HCT116 (cell line): ENCODE measurements around the gene MARCHF6. TPM values are rescaled to one million over a fixed set of nuclear protein-coding genes. Genes with fewer than 3 reads are reported as not detected.

Experiments
- ATAC-seq: fragments of 200-7000 bp; cut with Tn5 transposase; 2 replicates; pipeline ENCODE4 v1.9.1; 2020; ENCODE audit warnings: mild to moderate bottlenecking, moderate library complexity
- BruUV-seq: library from RNA; stranded (reverse); fragments of 400-500 nt; replicated peaks from 2 replicates; lab custom pipeline; 2021; lab: Mats Ljungman, UMichigan
- CTCF ChIA-PET: fragments of 300-600 bp; sonication (Branson Sonifier 250); formaldehyde crosslinking; loops from one replicate; lab custom pipeline; 2021; ENCODE audit warnings: antibody characterized with exemption; lab: Charles Lee
- POLR2A ChIA-PET: fragments of 300-600, 350-600 bp; sonication (Branson Sonifier 250); formaldehyde crosslinking; loops from one replicate; lab custom pipeline; 2021; ENCODE audit warnings: antibody characterized with exemption; lab: Charles Lee
- RAD21 ChIA-PET, 2 experiments: fragments of 300-600 bp; sonication (Branson Sonifier 250); formaldehyde crosslinking; loops; one replicate each; lab custom pipeline; 2023; ENCODE audit warnings: low total read pairs in 2 of 2; ENCODE audit not compliant: uncharacterized antibody in 2 of 2, unreplicated experiment in 2 of 2, low non-redundant PET in 1 of 2; lab: Charles Lee
- DNase-seq: peaks from one replicate; pipeline ENCODE4 v3.0.0-alpha.2; 2010; ENCODE audit warnings: low read depth, low spot score
- H2AFZ ChIP-seq: fragments of 200-600 bp; shearing (Covaris generic), sonication (generic); 2 replicates; pipeline ENCODE4 v1.6.1; 2017; ENCODE audit warnings: low read depth, mixed run types, mixed read lengths, antibody characterized with exemption, low read length; ENCODE audit not compliant: poor library complexity, severe bottlenecking
- H3K27ac ChIP-seq: 2 replicates; pipeline ENCODE4 v1.5.1; 2012; ENCODE audit warnings: low read depth, low read length
- H3K27me3 ChIP-seq: fragments of 200-600 bp; sonication (generic); 2 replicates; pipeline ENCODE4 v1.6.1; 2016; ENCODE audit warnings: mixed run types, low read length, mixed read lengths; ENCODE audit not compliant: insufficient read depth
- H3K36me3 ChIP-seq, 2 experiments: fragments of 200-500 bp in 1 of 2; fragments of 200-600 bp in 1 of 2; sonication (Bioruptor generic) in 1 of 2; sonication (generic) in 1 of 2; 2 replicates each; pipeline versions ENCODE4 v1.5.1 to v1.6.1; 2014 to 2016; ENCODE audit warnings: low read length in 2 of 2, inconsistent platforms in 1 of 2, mixed read lengths in 1 of 2, mixed run types in 1 of 2; ENCODE audit not compliant: insufficient read depth in 2 of 2, control insufficient read depth in 1 of 2
- H3K4me1 ChIP-seq, 2 experiments: fragments of 200-600 bp in 1 of 2; sonication (generic) in 1 of 2; 2 replicates each; pipeline versions ENCODE4 v1.5.1 to v1.6.1; 2012 to 2017; ENCODE audit warnings: low read length in 2 of 2, inconsistent platforms in 1 of 2, mild to moderate bottlenecking in 1 of 2, mixed read lengths in 1 of 2, mixed run types in 1 of 2, moderate library complexity in 1 of 2; ENCODE audit not compliant: insufficient read depth in 2 of 2, control insufficient read depth in 1 of 2
- H3K4me2 ChIP-seq: fragments of 200-600 bp; sonication (generic); 2 replicates; pipeline ENCODE4 v1.6.1; 2017; ENCODE audit warnings: mixed run types, low read length, mixed read lengths
- H3K4me3 ChIP-seq, 2 experiments: fragments of 200-600 bp in 1 of 2; sonication (generic) in 1 of 2; replicated peaks in 1 of 2; 2 replicates each; pipeline ENCODE4 v1.5.1; 2011 to 2016; ENCODE audit warnings: low read length in 2 of 2, control low read depth in 1 of 2, low read depth in 1 of 2, mild to moderate bottlenecking in 1 of 2, mixed read lengths in 1 of 2, mixed run types in 1 of 2
- H3K79me2 ChIP-seq: fragments of 200-600 bp; sonication (generic); 2 replicates; pipeline ENCODE4 v1.6.1; 2017; ENCODE audit warnings: mild to moderate bottlenecking, mixed run types, low read length, moderate library complexity, mixed read lengths; ENCODE audit not compliant: insufficient read depth
- H3K9ac ChIP-seq: fragments of 200-600 bp; sonication (generic); 2 replicates; pipeline ENCODE4 v1.6.1; 2016; ENCODE audit warnings: low read length, mixed read lengths
- H3K9me2 ChIP-seq: fragments of 200-600 bp; sonication (generic), shearing (Covaris generic); 2 replicates; pipeline ENCODE4 v1.6.1; 2017; ENCODE audit warnings: mixed run types, mild to moderate bottlenecking, moderate library complexity; ENCODE audit not compliant: insufficient read depth
- H3K9me3 ChIP-seq, 2 experiments: fragments of 200-500 bp in 1 of 2; fragments of 200-600 bp in 1 of 2; sonication (Bioruptor generic) in 1 of 2; sonication (generic) in 1 of 2; 2 replicates each; pipeline ENCODE4 v1.6.1; 2014 to 2017; ENCODE audit warnings: low read length in 2 of 2, mixed read lengths in 2 of 2, inconsistent platforms in 1 of 2, low read depth in 1 of 2, mild to moderate bottlenecking in 1 of 2, mixed run types in 1 of 2, moderate library complexity in 1 of 2; ENCODE audit not compliant: control insufficient read depth in 1 of 2, insufficient read depth in 1 of 2
- H4K20me1 ChIP-seq: fragments of 200-600 bp; sonication (generic), shearing (Covaris generic); 2 replicates; pipeline ENCODE4 v1.6.1; 2017; ENCODE audit warnings: mixed run types, mild to moderate bottlenecking, moderate library complexity; ENCODE audit not compliant: insufficient read depth
- CBX3 ChIP-seq: IDR thresholded peaks from 2 replicates; pipeline ENCODE4 v1.6.1; 2012; ENCODE audit warnings: low read depth
- CEBPB ChIP-seq: IDR thresholded peaks from 2 replicates; pipeline ENCODE4 v1.6.1; 2012; ENCODE audit warnings: low read depth
- FOSL1 ChIP-seq: IDR thresholded peaks from 2 replicates; pipeline ENCODE4 v1.6.1; 2012; ENCODE audit warnings: low read depth
- JUND ChIP-seq: IDR thresholded peaks from 2 replicates; pipeline ENCODE4 v1.6.1; 2012
- POLR2A ChIP-seq: IDR thresholded peaks from 2 replicates; pipeline ENCODE4 v1.7.0; 2011; ENCODE audit warnings: borderline replicate concordance; ENCODE audit not compliant: insufficient read depth, insufficient read length; ENCODE audit errors: extremely low read depth
- POLR2AphosphoS5 ChIP-seq: IDR thresholded peaks from 2 replicates; pipeline ENCODE4 v1.6.1; 2011; ENCODE audit warnings: mild to moderate bottlenecking, low read depth, low read length, moderate library complexity
- RAD21 ChIP-seq: IDR thresholded peaks from 2 replicates; pipeline ENCODE4 v1.6.1; 2012; ENCODE audit warnings: low read depth, mild to moderate bottlenecking
- SIN3A ChIP-seq: IDR thresholded peaks from 2 replicates; pipeline ENCODE4 v1.6.1; 2012; ENCODE audit warnings: low read depth
- SP1 ChIP-seq: IDR thresholded peaks from 2 replicates; pipeline ENCODE4 v1.6.1; 2012; ENCODE audit warnings: low read depth
- SRF ChIP-seq: IDR thresholded peaks from 2 replicates; pipeline ENCODE4 v1.6.1; 2012; ENCODE audit warnings: low read depth
- TCF7L2 ChIP-seq: IDR thresholded peaks from 2 replicates; pipeline ENCODE4 v1.7.0; 2011; ENCODE audit warnings: borderline replicate concordance, inconsistent platforms; ENCODE audit not compliant: insufficient read depth, insufficient read length; ENCODE audit errors: extremely low read depth
- YY1 ChIP-seq: IDR thresholded peaks from 2 replicates; pipeline ENCODE4 v1.6.1; 2011; ENCODE audit warnings: low read length, low read depth, moderate library complexity, mild to moderate bottlenecking; ENCODE audit not compliant: insufficient replicate concordance; ENCODE audit errors: extremely low read depth
- ZFX ChIP-seq: fragments of 450-650 bp; IDR thresholded peaks from 2 replicates; pipeline ENCODE4 v1.6.1; 2017
- ZNF274 ChIP-seq: fragments of 200-500 bp; sonication (Bioruptor generic); IDR thresholded peaks from 2 replicates; pipeline ENCODE4 v1.6.1; 2014; ENCODE audit warnings: mild to moderate bottlenecking, low read depth, low read length, inconsistent platforms
- intact Hi-C: fragments of 100-400 bp; cut with micrococcal nuclease; formaldehyde crosslinking; loops from 2 replicates; pipeline ENCODE4 v1.10.0; 2022
- total RNA-seq: library from RNA; stranded (reverse); gene quantifications from one replicate; pipeline ENCODE4 v1.2.1, GENCODE V29; 2021; ENCODE audit not compliant: unreplicated experiment
- TF ChIP-seq, protein P1 (sequence below), 3 experiments: fragments of 200-600 bp in 1 of 3; sonication (generic) in 1 of 3; IDR thresholded peaks in 2 of 3; conservative IDR thresholded peaks in 1 of 3; 2 replicates each; pipeline ENCODE4 v1.5.1; 2012 to 2017; ENCODE audit warnings: low read depth in 2 of 3, low read length in 2 of 3, antibody characterized with exemption in 1 of 3, borderline replicate concordance in 1 of 3, control low read depth in 1 of 3, mild to moderate bottlenecking in 1 of 3, mixed read lengths in 1 of 3, mixed run types in 1 of 3, moderate library complexity in 1 of 3; ENCODE audit not compliant: insufficient read depth in 1 of 3
- TF ChIP-seq, protein P2 (sequence below): IDR thresholded peaks from 2 replicates; pipeline ENCODE4 v1.6.1; 2012
- TF ChIP-seq, protein P3 (sequence below): IDR thresholded peaks from 2 replicates; pipeline ENCODE4 v1.6.1; 2012
- TF ChIP-seq, protein P4 (sequence below): IDR thresholded peaks from 2 replicates; pipeline ENCODE4 v1.6.1; 2012; ENCODE audit warnings: low read depth

MARCHF6 gene
- total RNA-seq, 1 experiment from 2014 or later, result 144 TPM

DNA sequence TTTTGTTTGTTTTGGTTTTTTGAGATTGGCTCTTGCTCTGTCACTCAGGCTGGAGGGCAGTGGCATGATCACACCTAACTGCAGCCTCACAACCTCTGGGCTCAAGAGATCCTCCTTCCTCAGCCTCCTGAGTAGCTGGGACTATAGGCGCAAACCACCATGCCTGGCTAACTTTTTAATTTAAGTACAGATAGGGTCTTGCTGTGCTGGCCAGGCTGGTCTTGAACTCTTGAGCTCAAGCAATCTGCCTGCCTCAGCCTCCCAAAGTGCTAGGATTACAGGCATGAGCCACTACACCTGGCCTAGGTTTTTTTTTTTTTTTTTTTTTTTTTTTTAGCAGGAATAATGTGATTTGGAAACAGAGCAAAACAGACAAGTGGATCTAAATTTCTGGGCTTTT lies 37.6 kb downstream of the MARCHF6 start:
- peaks cover 7% of the 10 kb centered on the region for H4K20me1 ChIP-seq
- H3K36me3 ChIP-seq, result peaks cover 32 to 55% of the 10 kb centered on the region in 2 experiments
- POLR2A ChIA-PET, result no interaction called here
- H3K9me3 ChIP-seq, result no peaks in the 10 kb centered on the region
- DNase-seq (no peak), ATAC-seq (no peak)
- H3K79me2 ChIP-seq, result peaks cover 25% of the 10 kb centered on the region
- H2AFZ ChIP-seq, result no peak overlapping the region
- no TSS peak for BruUV-seq
- no peak overlapping the region for H3K4me2 ChIP-seq
- no peak overlapping the region for H3K4me3 ChIP-seq
- RAD21 ChIA-PET, result no interaction called here
- no peak overlapping the region for H3K9ac ChIP-seq
- no peaks in the 10 kb centered on the region for H3K9me2 ChIP-seq
- no peaks in the 10 kb centered on the region for H3K4me1 ChIP-seq
- intact Hi-C loops, result no loop called here
- H3K27me3 ChIP-seq, result no peaks in the 10 kb centered on the region
- CTCF ChIA-PET, result no interaction called here
- TF ChIP-seq CEBPB, result no peak
- no peak for TF ChIP-seq JUND
- TF ChIP-seq, protein P1, sequence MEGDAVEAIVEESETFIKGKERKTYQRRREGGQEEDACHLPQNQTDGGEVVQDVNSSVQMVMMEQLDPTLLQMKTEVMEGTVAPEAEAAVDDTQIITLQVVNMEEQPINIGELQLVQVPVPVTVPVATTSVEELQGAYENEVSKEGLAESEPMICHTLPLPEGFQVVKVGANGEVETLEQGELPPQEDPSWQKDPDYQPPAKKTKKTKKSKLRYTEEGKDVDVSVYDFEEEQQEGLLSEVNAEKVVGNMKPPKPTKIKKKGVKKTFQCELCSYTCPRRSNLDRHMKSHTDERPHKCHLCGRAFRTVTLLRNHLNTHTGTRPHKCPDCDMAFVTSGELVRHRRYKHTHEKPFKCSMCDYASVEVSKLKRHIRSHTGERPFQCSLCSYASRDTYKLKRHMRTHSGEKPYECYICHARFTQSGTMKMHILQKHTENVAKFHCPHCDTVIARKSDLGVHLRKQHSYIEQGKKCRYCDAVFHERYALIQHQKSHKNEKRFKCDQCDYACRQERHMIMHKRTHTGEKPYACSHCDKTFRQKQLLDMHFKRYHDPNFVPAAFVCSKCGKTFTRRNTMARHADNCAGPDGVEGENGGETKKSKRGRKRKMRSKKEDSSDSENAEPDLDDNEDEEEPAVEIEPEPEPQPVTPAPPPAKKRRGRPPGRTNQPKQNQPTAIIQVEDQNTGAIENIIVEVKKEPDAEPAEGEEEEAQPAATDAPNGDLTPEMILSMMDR (IDR thresholded peaks at IDR 0.05 in 2 of 3, conservative IDR thresholded peaks at IDR 0.05 in 1 of 3; ENCODE audit: borderline replicate concordance in 1 of 3, insufficient read depth in 1 of 3, low read depth in 2 of 3, low read length in 2 of 3), result no peak
- no peak for TF ChIP-seq TCF7L2
- no peak for TF ChIP-seq YY1
- TF ChIP-seq, protein P2, sequence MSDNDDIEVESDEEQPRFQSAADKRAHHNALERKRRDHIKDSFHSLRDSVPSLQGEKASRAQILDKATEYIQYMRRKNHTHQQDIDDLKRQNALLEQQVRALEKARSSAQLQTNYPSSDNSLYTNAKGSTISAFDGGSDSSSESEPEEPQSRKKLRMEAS, result no peak
- no peak for TF ChIP-seq FOSL1
- TF ChIP-seq ZFX, result no peak
- TF ChIP-seq, protein P3, sequence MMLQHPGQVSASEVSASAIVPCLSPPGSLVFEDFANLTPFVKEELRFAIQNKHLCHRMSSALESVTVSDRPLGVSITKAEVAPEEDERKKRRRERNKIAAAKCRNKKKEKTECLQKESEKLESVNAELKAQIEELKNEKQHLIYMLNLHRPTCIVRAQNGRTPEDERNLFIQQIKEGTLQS, result no peak
- no peak for TF ChIP-seq POLR2A
- TF ChIP-seq SP1, result no peak
- TF ChIP-seq SRF, result no peak
- TF ChIP-seq POLR2AphosphoS5, result no peak
- no peak for TF ChIP-seq SIN3A
- TF ChIP-seq RAD21, result no peak
- no peak for TF ChIP-seq CBX3
- no peak for TF ChIP-seq ZNF274
- TF ChIP-seq, protein P4, sequence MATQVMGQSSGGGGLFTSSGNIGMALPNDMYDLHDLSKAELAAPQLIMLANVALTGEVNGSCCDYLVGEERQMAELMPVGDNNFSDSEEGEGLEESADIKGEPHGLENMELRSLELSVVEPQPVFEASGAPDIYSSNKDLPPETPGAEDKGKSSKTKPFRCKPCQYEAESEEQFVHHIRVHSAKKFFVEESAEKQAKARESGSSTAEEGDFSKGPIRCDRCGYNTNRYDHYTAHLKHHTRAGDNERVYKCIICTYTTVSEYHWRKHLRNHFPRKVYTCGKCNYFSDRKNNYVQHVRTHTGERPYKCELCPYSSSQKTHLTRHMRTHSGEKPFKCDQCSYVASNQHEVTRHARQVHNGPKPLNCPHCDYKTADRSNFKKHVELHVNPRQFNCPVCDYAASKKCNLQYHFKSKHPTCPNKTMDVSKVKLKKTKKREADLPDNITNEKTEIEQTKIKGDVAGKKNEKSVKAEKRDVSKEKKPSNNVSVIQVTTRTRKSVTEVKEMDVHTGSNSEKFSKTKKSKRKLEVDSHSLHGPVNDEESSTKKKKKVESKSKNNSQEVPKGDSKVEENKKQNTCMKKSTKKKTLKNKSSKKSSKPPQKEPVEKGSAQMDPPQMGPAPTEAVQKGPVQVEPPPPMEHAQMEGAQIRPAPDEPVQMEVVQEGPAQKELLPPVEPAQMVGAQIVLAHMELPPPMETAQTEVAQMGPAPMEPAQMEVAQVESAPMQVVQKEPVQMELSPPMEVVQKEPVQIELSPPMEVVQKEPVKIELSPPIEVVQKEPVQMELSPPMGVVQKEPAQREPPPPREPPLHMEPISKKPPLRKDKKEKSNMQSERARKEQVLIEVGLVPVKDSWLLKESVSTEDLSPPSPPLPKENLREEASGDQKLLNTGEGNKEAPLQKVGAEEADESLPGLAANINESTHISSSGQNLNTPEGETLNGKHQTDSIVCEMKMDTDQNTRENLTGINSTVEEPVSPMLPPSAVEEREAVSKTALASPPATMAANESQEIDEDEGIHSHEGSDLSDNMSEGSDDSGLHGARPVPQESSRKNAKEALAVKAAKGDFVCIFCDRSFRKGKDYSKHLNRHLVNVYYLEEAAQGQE, result no peak
- TF ChIP-seq, all 23 proteins: peak for 0
- H3K27ac ChIP-seq, result no peak overlapping the region
